Endothelial cell of umbilical vein (primary cell): Measurements from ENCODE around the gene RAD52. TPM values are rescaled to one million over a fixed set of nuclear protein-coding genes. Genes with fewer than 3 reads are reported as not detected.

ENCODE experiments used
- BruUV-seq: library from RNA; stranded (reverse); fragments of 400-500 nt; replicated peaks from 2 replicates; lab custom pipeline; 2021; lab: Mats Ljungman, UMichigan
- CTCF ChIA-PET: fragments of 300-600, 350-600 bp; sonication (Branson Sonifier 250); formaldehyde crosslinking; loops from one replicate; lab custom pipeline; 2021; ENCODE audit warnings: antibody characterized with exemption, inconsistent platforms; lab: Charles Lee
- POLR2A ChIA-PET: fragments of 300-600, 350-600 bp; sonication (Branson Sonifier 250); formaldehyde crosslinking; loops from one replicate; lab custom pipeline; 2021; ENCODE audit warnings: antibody characterized with exemption, inconsistent platforms; lab: Charles Lee
- DNase-seq: peaks from one replicate; pipeline ENCODE4 v3.0.0-alpha.2; 2011; ENCODE audit warnings: low read depth, low spot score
- FAIRE-seq: peaks from 2 replicates; lab custom pipeline; 2011; peaks lifted over from hg19 to GRCh38; lab: Jason Lieb, UNC
- H2AFZ ChIP-seq: 2 replicates; pipeline ENCODE4 v1.6.0; 2012; ENCODE audit warnings: low read depth, low read length, control low read depth, inconsistent platforms
- H3K27ac ChIP-seq: 2 replicates; pipeline ENCODE4 v1.5.1; 2011; ENCODE audit warnings: low read depth, mild to moderate bottlenecking, control low read depth, low read length, moderate library complexity; ENCODE audit not compliant: insufficient read depth
- H3K27me3 ChIP-seq, 2 experiments: 2 replicates each; pipeline versions ENCODE4 v1.6.0 to v1.6.1; 2011; ENCODE audit warnings: low read length in 2 of 2, mixed read lengths in 1 of 2; ENCODE audit not compliant: control insufficient read depth in 2 of 2, insufficient read depth in 2 of 2
- H3K36me3 ChIP-seq, 2 experiments: 2 replicates in 1 of 2; 3 replicates in 1 of 2; pipeline ENCODE4 v1.5.1; 2011; ENCODE audit warnings: low read length in 2 of 2, mild to moderate bottlenecking in 1 of 2, moderate library complexity in 1 of 2; ENCODE audit not compliant: control insufficient read depth in 2 of 2, insufficient read depth in 2 of 2; ENCODE audit errors: extremely low read depth in 1 of 2
- H3K4me1 ChIP-seq: 3 replicates; pipeline ENCODE4 v1.5.1; 2011; ENCODE audit warnings: mild to moderate bottlenecking, low read length; ENCODE audit not compliant: control insufficient read depth, insufficient read depth; ENCODE audit errors: extremely low read depth
- H3K4me2 ChIP-seq: 2 replicates; pipeline ENCODE4 v1.6.1; 2011; ENCODE audit warnings: low read length, control low read depth, mixed read lengths; ENCODE audit not compliant: insufficient read depth
- H3K4me3 ChIP-seq, 3 experiments: fragments of 200-600 bp in 1 of 3; sonication (generic), shearing (Covaris generic) in 1 of 3; replicated peaks in 1 of 3; 2 replicates each; pipeline ENCODE4 v1.5.1; 2011 to 2016; ENCODE audit warnings: control low read depth in 3 of 3, low read length in 3 of 3, mild to moderate bottlenecking in 2 of 3, inconsistent platforms in 1 of 3, low read depth in 1 of 3, moderate library complexity in 1 of 3; ENCODE audit not compliant: insufficient read depth in 1 of 3
- H3K79me2 ChIP-seq: 2 replicates; pipeline ENCODE4 v1.6.0; 2012; ENCODE audit warnings: low read length, inconsistent platforms; ENCODE audit not compliant: control insufficient read depth, insufficient read depth
- H3K9ac ChIP-seq: replicated peaks from 2 replicates; pipeline ENCODE3; 2011; ENCODE audit warnings: low read length, control low read depth; ENCODE audit not compliant: insufficient read depth; ENCODE audit errors: extremely low read depth
- H3K9me1 ChIP-seq: replicated peaks from 3 replicates; pipeline ENCODE4 v1.6.0; 2011; ENCODE audit warnings: mild to moderate bottlenecking, low read length; ENCODE audit not compliant: control insufficient read depth, insufficient read depth; ENCODE audit errors: extremely low read depth
- H3K9me3 ChIP-seq: replicated peaks from 2 replicates; pipeline ENCODE4 v1.5.1; 2012; ENCODE audit warnings: low read length, inconsistent platforms; ENCODE audit not compliant: control insufficient read depth, insufficient read depth
- H4K20me1 ChIP-seq: replicated peaks from 2 replicates; pipeline ENCODE3; 2011; ENCODE audit warnings: mild to moderate bottlenecking, low read length; ENCODE audit not compliant: control insufficient read depth, insufficient read depth; ENCODE audit errors: extremely low read depth
- EZH2 ChIP-seq: IDR thresholded peaks from 2 replicates; pipeline ENCODE4 v1.6.1; 2012; ENCODE audit warnings: borderline replicate concordance, low read depth, mild to moderate bottlenecking, moderate library complexity, low read length, inconsistent platforms; ENCODE audit not compliant: severe bottlenecking
- FOS ChIP-seq: IDR thresholded peaks from 2 replicates; pipeline ENCODE4 v1.6.1; 2011; ENCODE audit warnings: mild to moderate bottlenecking, low read length, moderate library complexity, borderline replicate concordance; ENCODE audit not compliant: insufficient read depth
- JUN ChIP-seq: IDR thresholded peaks from 2 replicates; pipeline ENCODE4 v1.6.1; 2011; ENCODE audit warnings: borderline replicate concordance, low read depth; ENCODE audit not compliant: insufficient read length, insufficient read depth
- MYC ChIP-seq: IDR thresholded peaks from one replicate; pipeline ENCODE4 v1.6.1; 2011; ENCODE audit warnings: mild to moderate bottlenecking, low read depth, low read length
- POLR2AphosphoS5 ChIP-seq: IDR thresholded peaks from 2 replicates; pipeline ENCODE4 v1.6.1; 2012; ENCODE audit warnings: low read depth, mild to moderate bottlenecking, control low read depth, low read length, moderate library complexity; ENCODE audit not compliant: insufficient read depth
- dilution Hi-C: fragments of 300-500 bp; cut with MboI; formaldehyde crosslinking; loops from one replicate; pipeline ENCODE4 v1.15.0; 2019; ENCODE audit warnings: low sequenced_read_pairs; ENCODE audit not compliant: extremely low pct_ligation_motif_present
- intact Hi-C: fragments of 100-400 bp; cut with micrococcal nuclease; formaldehyde crosslinking; loops from one replicate; pipeline ENCODE4 v1.10.0; 2022
- polyA plus RNA-seq, 4 experiments: library from polyadenylated mRNA; depleted of rRNA in 3 of 4; stranded (reverse) in 3 of 4; unstranded in 1 of 4; fragments of >200 nt; gene quantifications; 2 replicates each; pipeline versions ENCODE4 v1.2.1 to v1.2.3, GENCODE V29; 2011 to 2012; ENCODE audit warnings: missing spikeins in 1 of 4
- total RNA-seq: library from RNA; stranded (reverse); gene quantifications from 2 replicates; pipeline ENCODE4 v1.2.3, GENCODE V29; 2021
- TF ChIP-seq, protein P1 (sequence below), 2 donors: IDR thresholded peaks; 1 replicate in 1 of 2; 2 replicates in 1 of 2; pipeline ENCODE4 v1.5.1; 2011; ENCODE audit warnings: low read length in 2 of 2, mild to moderate bottlenecking in 2 of 2, moderate library complexity in 2 of 2, control low read depth in 1 of 2, inconsistent platforms in 1 of 2, low read depth in 1 of 2; ENCODE audit not compliant: insufficient read depth in 1 of 2; ENCODE audit errors: extremely low read depth in 1 of 2
- TF ChIP-seq, protein P2 (sequence below): IDR thresholded peaks from 2 replicates; pipeline ENCODE4 v1.6.1; 2011; ENCODE audit not compliant: insufficient read depth, insufficient read length

Gene RAD52
- total and polyA plus RNA-seq, 2 donors (not counting 3 experiments of a cell fraction or from before 2014, with no cell fraction given): 9.4 to 16.1 TPM

DNA sequence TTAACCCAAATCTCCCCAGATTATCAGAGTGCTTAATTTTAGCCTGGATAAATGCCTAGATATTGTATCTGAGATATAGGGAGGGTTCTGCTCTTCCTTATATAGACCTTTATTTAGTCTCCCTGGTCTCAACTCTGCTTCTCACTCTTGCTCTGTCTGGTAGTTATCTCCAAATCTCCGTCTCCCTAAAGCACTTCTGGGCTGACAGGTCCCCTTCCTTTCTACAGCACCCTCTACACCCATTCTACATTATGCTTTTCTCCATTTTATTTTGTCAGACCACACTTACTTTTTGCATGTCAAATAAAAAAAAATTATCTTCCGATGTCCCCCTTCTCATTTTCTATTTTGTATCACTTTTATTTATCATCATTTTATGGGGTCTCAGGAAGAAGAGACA, 39.6 kb upstream of the RAD52 start:
- POLR2A ChIA-PET: no interaction called here
- TF ChIP-seq POLR2AphosphoS5 (no peak), MYC (no peak), JUN (no peak), EZH2 (no peak), FOS (no peak)
- TF ChIP-seq, protein P1, sequence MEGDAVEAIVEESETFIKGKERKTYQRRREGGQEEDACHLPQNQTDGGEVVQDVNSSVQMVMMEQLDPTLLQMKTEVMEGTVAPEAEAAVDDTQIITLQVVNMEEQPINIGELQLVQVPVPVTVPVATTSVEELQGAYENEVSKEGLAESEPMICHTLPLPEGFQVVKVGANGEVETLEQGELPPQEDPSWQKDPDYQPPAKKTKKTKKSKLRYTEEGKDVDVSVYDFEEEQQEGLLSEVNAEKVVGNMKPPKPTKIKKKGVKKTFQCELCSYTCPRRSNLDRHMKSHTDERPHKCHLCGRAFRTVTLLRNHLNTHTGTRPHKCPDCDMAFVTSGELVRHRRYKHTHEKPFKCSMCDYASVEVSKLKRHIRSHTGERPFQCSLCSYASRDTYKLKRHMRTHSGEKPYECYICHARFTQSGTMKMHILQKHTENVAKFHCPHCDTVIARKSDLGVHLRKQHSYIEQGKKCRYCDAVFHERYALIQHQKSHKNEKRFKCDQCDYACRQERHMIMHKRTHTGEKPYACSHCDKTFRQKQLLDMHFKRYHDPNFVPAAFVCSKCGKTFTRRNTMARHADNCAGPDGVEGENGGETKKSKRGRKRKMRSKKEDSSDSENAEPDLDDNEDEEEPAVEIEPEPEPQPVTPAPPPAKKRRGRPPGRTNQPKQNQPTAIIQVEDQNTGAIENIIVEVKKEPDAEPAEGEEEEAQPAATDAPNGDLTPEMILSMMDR (IDR thresholded peaks at IDR 0.05; ENCODE audit: extremely low read depth in 1 of 2, insufficient read depth in 1 of 2, low read depth in 1 of 2, low read length in 2 of 2): no peak
- TF ChIP-seq, protein P2, sequence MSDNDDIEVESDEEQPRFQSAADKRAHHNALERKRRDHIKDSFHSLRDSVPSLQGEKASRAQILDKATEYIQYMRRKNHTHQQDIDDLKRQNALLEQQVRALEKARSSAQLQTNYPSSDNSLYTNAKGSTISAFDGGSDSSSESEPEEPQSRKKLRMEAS: no peak
- Histone ChIP-seq H3K9me1 (no peaks in the 10 kb centered on the region), H3K27ac (no peak overlapping the region), H3K4me3 (no peak overlapping the region), H3K4me2 (peak overlapping the region; percentile 89), H3K9me3 (no peaks in the 10 kb centered on the region), H3K36me3 (no peaks in the 10 kb centered on the region), H3K9ac (no peak overlapping the region), H3K27me3 (no peaks in the 10 kb centered on the region), H4K20me1 (no peaks in the 10 kb centered on the region), H3K4me1 (peaks cover 21% of the 10 kb centered on the region), H2AFZ (no peak overlapping the region), H3K79me2 (peaks cover 11% of the 10 kb centered on the region)
- CTCF ChIA-PET: interaction anchor here (1.5 to 3.4 kb wide), 2 partner anchors 104 to 238 kb away, joined by 3 to 13 read pairs; no protein-coding TSS in a partner anchor
- FAIRE-seq: no peak
- intact Hi-C loops: no loop called here
- DNase-seq: no peak
- dilution Hi-C loops: no loop called here
- BruUV-seq: no TSS peak
